Kidney (tissue), 14 donors: ENCODE measurements around the gene NOP14. TPM values are rescaled to one million over a fixed set of nuclear protein-coding genes. Genes with fewer than 3 reads are reported as not detected.
A peak's percentile ranks its signal among the peaks of the same experiment; 100 is the strongest.

Experiments
- DNase-seq, 5 donors: peaks; one replicate each; pipeline ENCODE4 v3.0.0-alpha.2; 2013 to 2020
- FAIRE-seq: peaks from 2 replicates; lab custom pipeline; 2012; peaks lifted over from hg19 to GRCh38; lab: Jason Lieb, UNC
- H3K27ac ChIP-seq, 2 donors: one replicate each; pipeline ENCODE4 v1.7.0; 2013; ENCODE audit warnings: low read depth in 2 of 2, low read length in 2 of 2, inconsistent platforms in 1 of 2
- H3K27me3 ChIP-seq: one replicate; pipeline ENCODE4 v1.7.1; 2013; ENCODE audit warnings: low read length, inconsistent platforms; ENCODE audit not compliant: control insufficient read depth, insufficient read depth
- H3K36me3 ChIP-seq, 3 donors: one replicate each; pipeline versions ENCODE4 v1.7.0 to v1.7.1; 2013; ENCODE audit warnings: low read length in 3 of 3, control low read depth in 1 of 3, inconsistent platforms in 1 of 3; ENCODE audit not compliant: insufficient read depth in 3 of 3, control insufficient read depth in 2 of 3
- H3K4me1 ChIP-seq, 3 donors: one replicate each; pipeline versions ENCODE4 v1.7.0 to v1.7.1; 2013; ENCODE audit warnings: low read length in 3 of 3, inconsistent platforms in 1 of 3, low read depth in 1 of 3; ENCODE audit not compliant: control insufficient read depth in 2 of 3, insufficient read depth in 2 of 3
- H3K4me3 ChIP-seq, 3 donors: one replicate each; pipeline versions ENCODE4 v1.7.0 to v1.8.1; 2013; ENCODE audit warnings: low read length in 3 of 3, control low read depth in 1 of 3, inconsistent platforms in 1 of 3
- H3K9ac ChIP-seq, 3 donors: one replicate each; pipeline versions ENCODE4 v1.7.0 to v1.7.1; 2013; ENCODE audit warnings: low read length in 3 of 3, control low read depth in 1 of 3, inconsistent platforms in 1 of 3
- H3K9me3 ChIP-seq, 3 donors: one replicate each; pipeline versions ENCODE4 v1.7.0 to v1.7.1; 2013; ENCODE audit warnings: low read length in 3 of 3, control low read depth in 1 of 3, inconsistent platforms in 1 of 3; ENCODE audit not compliant: control insufficient read depth in 2 of 3, insufficient read depth in 1 of 3
- intact Hi-C: fragments of 100-400 bp; cut with DNase I; formaldehyde crosslinking; loops from one replicate; pipeline ENCODE4 v1.11.1; 2022
- polyA plus RNA-seq: library from polyadenylated mRNA; stranded (reverse); fragments of 350-450 nt; fragmentation: Illumina TruSeq; extraction: RNeasy Lipid Tissue Mini Kit (QIAGEN cat#74804); gene quantifications from one replicate; pipeline ENCODE4 v1.2.3, GENCODE V29; 2014; ENCODE audit warnings: low read depth, low replicate concordance; ENCODE audit not compliant: insufficient read depth
- total RNA-seq: library from RNA; stranded (reverse); fragmentation: NEBNext Ultra II Directional; extraction: Animal tissue kit (Norgen Biotek cat#: 25700); gene quantifications from one replicate; pipeline ENCODE4 v1.2.1, GENCODE V29; 2021
- TF ChIP-seq, protein P1 (sequence below): IDR thresholded peaks from 3 replicates; pipeline ENCODE4 v1.5.1; 2012; ENCODE audit warnings: mild to moderate bottlenecking, moderate library complexity, borderline replicate concordance; ENCODE audit not compliant: insufficient read depth; ENCODE audit errors: extremely low read depth
- donor health status: control.
- donor health status: control.
- donor health status: control.
- donor health status: control.
- donor health status: control.
- donor health status: DM: yes; HTN: yes; CAD: no.
- donor health status: Normal renal cell carcinoma (clear cell type).

Gene NOP14
- total and polyA plus RNA-seq, 2 donors from 2014 or later, result 15.1 to 22.0 TPM

DNA sequence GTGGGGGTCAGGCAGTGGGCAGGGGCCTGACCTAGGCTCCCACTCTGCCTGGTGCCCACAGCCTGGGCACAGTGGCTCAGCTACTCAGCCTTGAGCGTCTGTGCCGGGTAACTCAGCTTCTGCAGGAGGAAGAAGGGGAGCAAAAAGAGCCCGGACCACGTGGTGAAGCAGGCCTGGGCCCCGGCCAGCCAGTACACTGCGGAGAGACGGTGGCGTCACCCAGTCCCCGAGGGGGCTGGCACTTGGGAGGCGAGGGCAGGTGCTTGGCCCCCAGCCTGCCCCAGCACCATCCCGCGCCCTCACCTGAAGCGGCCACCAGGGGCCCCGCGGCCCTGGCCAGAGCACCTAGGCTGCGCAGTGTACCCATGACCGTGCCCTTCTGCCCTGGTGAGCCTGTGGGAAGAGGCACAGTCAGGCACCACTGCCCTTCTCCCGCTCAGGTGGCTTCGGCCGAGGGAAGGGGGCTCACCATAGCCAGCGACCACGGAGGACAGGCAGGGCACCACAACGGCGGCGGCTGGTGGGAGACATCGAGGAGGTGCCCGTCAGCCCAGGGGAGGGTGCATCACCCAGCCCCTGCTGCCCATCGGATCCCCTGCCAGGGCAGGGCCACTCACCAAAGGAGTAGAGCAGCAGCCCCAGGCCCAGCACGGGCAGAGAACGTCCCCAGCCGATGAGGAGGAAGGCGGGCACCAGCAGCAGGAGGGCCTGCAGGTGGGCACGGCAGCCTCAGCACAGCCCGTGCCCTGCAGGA lies 32.3 kb downstream of the NOP14 start:
- Histone ChIP-seq H3K27me3 (no peaks in the 10 kb centered on the region), H3K9ac (no peak overlapping the region), H3K4me1 (peaks cover 0 to 21% (median 0%) of the 10 kb centered on the region in 3 donors), H3K27ac (peak overlapping the region in 1 of 2 donors; percentile 22), H3K4me3 (no peak overlapping the region), H3K9me3 (no peaks in the 10 kb centered on the region), H3K36me3 (peaks cover 2 to 41% (median 13%) of the 10 kb centered on the region in 3 donors)
- TF ChIP-seq, protein P1, sequence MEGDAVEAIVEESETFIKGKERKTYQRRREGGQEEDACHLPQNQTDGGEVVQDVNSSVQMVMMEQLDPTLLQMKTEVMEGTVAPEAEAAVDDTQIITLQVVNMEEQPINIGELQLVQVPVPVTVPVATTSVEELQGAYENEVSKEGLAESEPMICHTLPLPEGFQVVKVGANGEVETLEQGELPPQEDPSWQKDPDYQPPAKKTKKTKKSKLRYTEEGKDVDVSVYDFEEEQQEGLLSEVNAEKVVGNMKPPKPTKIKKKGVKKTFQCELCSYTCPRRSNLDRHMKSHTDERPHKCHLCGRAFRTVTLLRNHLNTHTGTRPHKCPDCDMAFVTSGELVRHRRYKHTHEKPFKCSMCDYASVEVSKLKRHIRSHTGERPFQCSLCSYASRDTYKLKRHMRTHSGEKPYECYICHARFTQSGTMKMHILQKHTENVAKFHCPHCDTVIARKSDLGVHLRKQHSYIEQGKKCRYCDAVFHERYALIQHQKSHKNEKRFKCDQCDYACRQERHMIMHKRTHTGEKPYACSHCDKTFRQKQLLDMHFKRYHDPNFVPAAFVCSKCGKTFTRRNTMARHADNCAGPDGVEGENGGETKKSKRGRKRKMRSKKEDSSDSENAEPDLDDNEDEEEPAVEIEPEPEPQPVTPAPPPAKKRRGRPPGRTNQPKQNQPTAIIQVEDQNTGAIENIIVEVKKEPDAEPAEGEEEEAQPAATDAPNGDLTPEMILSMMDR, result no peak
- intact Hi-C loops, result no loop called here
- peak in 1 of 5 donors; percentile 78 for DNase-seq
- FAIRE-seq, result no peak

DNA sequence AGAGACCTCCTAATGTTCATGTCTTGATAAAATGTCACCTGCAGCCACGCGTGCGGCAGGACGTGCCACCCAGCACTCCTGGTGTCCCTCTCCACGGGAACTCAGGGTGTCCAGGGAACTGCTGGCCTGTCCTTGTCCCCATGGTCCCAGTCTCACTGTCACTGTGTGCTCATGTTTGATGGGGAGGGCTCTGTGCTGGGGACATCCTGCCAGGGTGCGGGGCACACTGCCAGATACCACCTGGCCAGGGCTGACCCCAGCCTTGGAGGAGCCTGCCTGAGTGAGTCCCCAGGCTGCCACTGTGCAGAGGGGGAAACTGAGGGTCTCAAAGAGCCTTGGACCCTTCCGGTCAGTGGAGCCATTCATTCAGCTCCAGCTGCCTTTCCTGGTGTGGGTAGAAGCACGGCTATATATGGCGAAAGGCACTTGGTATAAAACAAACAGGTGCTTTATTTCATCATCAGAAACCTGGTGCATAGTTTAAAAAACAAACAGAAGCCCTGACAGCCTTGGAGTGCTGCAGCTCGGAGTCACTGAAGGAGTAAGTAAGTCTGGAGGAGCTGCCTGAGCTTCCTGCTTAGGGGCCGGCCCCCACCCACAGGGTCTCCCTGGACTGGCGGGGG lies 33.0 kb downstream of the NOP14 start:
- peak in 1 of 5 donors; percentile 64 for DNase-seq
- H3K27ac ChIP-seq, result no peak overlapping the region
- intact Hi-C loops, result no loop called here
- FAIRE-seq, result no peak
- H3K9ac ChIP-seq, result no peak overlapping the region
- H3K27me3 ChIP-seq, result no peaks in the 10 kb centered on the region
- TF ChIP-seq, protein P1, result no peak
- H3K4me1 ChIP-seq, result peaks cover 0 to 14% (median 0%) of the 10 kb centered on the region in 3 donors
- no peaks in the 10 kb centered on the region for H3K9me3 ChIP-seq
- H3K4me3 ChIP-seq, result no peak overlapping the region
- peaks cover 2 to 46% (median 14%) of the 10 kb centered on the region in 3 donors for H3K36me3 ChIP-seq

- no peaks in the 10 kb centered on the region for H3K9me3 ChIP-seq
- TF ChIP-seq, protein P1, result no peak
- intact Hi-C loops, result loop anchor here (10.0 kb wide), 1 partner anchor 165 kb away; no protein-coding TSS in a partner anchor
- H3K4me1 ChIP-seq, result peaks cover 0 to 19% (median 1%) of the 10 kb centered on the region in 3 donors
- H3K4me3 ChIP-seq, result no peak overlapping the region
- DNase-seq, result peak in 1 of 5 donors; percentile 70
- no peak overlapping the region for H3K9ac ChIP-seq
- FAIRE-seq, result no peak
- peak overlapping the region in 1 of 2 donors; percentile 3 for H3K27ac ChIP-seq
- H3K27me3 ChIP-seq, result no peaks in the 10 kb centered on the region
- H3K36me3 ChIP-seq, result peaks cover 2 to 48% (median 17%) of the 10 kb centered on the region in 3 donors
Observed at GRCh38 chr4:2929469-2929868, 33.7 kb downstream of the NOP14 start.
